ENCODE data around the gene HAS3.
"Not testable (repeated sequence)": the region's sequence is repeated elsewhere in the genome, so short reads cannot be mapped to it uniquely, and the experiment has no call there.

Gene HAS3

DNA sequence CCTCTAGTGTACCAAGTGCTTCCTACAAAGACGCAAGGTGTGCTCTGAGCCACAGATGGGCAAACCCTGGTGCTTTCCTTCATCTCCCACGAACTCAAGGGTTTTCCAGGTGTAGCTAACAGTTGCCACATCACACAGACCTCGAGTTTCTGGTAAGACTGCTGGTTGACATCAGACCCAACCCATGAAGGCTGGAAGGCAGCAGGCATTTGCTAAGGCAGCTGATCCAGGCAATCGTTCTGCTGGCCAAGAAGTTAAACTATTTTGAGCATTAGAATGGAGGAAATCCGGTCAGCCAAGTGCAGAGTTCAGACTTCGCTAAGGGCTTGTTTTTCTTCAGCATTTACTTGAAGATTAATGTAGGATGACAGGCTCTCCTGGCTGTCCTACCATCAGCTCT lies 11.5 kb downstream of the HAS3 start:
- no peak overlapping the region for H3K4me3 ChIP-seq (ENCODE audit: low read length)
- no peak for TF ChIP-seq ZNF274 (IDR thresholded peaks at IDR 0.05; ENCODE audit: low read depth, low read length)

DNA sequence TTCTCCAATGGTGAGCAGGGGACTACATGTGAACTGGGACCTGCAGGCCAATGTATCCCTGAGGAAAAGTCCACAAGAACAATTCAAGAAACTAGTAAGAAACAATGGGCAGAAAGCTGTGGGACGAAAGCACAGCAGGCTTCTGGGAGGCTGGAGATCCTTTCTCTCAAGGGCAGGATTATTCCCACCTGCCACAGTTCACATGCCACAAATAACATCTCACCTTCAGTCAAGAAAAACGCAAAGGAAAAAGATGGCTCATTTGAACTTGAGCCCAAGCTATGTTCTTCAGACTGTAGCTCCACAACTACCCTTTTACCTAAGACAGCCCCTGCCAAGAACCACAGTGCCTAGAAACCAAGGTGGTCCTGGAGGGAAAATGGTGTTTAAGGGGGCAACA lies 13.0 kb downstream of the HAS3 start:
- no peak for TF ChIP-seq ZNF274 (IDR thresholded peaks at IDR 0.05; ENCODE audit: low read depth, low read length)
- H3K4me3 ChIP-seq (ENCODE audit: low read length) = no peak overlapping the region

DNA sequence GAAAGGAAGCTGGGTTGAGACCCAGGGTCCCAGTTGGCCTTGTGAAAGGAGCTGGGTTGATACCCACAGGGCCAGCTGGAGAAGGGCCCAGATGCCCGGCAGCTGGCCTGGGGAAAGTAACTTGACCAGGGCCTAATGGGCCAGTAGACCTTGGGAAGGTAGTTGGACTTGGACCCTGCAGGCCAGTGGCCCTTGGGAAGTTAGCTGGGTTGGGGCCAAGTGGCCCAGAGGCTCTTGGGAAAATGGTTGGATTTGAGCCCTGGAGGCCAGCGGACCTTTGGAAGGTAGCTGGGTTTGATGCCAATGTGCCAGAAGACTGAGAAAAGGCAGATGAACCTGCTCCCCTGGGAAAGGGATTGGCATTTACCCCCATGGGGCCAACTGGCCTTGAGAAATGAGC lies 13.5 kb downstream of the HAS3 start:
- TF ChIP-seq ZNF274 (IDR thresholded peaks at IDR 0.05; ENCODE audit: low read depth, low read length) = no peak
- H3K4me3 ChIP-seq (ENCODE audit: low read length) = no peak overlapping the region

DNA sequence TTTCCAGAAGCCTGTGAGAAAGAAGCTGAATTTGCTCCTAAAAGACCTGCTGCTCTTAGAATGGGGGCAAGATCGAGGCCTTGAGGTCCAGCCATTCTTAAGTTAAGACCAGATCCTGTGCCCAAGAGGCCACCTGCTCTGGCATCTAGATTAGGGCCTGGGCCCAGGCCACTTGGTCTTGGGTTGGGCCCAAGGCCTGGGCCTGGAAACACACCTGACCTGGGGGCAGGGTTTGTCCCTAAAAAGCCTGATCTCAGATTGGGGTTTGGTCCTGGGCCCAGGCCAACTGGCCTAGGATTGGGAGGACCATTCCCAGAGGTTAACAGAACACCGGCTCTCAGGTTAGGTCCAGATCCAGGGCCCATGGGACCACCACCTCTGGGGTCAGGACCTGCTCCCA lies 14.1 kb downstream of the HAS3 start:
- H3K4me3 ChIP-seq (ENCODE audit: low read length) = no peak overlapping the region
- no peak for TF ChIP-seq ZNF274 (IDR thresholded peaks at IDR 0.05; ENCODE audit: low read depth, low read length)

DNA sequence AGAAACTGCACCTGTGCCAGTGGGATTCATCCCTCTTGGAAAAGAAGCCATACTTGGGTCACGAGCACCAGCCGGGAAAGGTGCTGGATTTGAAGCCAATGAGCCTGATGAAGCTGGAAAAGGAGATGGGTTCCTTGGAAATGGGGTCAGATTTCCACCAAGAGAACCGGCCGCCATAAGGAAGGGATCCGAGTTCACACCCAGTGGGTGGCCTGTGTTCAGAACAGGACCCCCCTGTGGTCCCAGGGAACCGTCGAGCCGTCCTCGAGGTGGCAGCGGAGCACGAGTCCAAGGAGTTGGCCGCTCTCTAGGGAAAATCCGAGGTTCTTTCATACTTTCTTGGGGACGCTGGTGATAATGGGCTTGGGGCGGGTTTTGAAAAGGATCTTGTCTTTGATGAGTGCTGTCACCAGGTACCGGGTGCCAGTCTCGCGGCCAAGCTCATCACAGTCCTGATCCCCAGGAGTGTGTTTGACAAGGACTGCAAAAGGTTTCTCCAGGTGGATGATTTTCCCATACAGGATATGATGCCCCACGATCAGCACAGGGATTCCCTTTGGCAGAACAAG lies 14.7 kb downstream of the HAS3 start:
- no peak for TF ChIP-seq ZNF274 (IDR thresholded peaks at IDR 0.05; ENCODE audit: low read depth, low read length)
- H3K4me3 ChIP-seq (ENCODE audit: low read length) = no peak overlapping the region

DNA sequence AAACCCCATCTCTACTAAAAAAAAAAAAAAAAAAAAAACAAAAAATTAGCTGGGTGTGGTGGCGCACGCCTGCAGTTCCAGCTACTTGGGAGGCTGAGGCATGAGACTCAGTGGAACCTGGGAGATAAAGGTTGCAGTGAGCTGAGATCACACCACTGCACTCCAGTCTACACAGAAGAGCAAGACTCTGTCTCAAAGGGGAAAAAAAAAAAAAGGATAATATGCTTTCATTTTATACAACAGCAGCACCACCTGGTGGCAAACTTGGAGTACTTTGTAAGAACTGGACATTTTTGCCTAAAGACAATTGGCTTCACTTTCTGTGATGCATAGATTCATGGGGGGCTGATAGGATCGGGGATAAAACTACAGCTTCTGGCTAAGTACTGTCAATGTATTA lies 18.5 kb downstream of the HAS3 start:
- H3K4me3 ChIP-seq (ENCODE audit: low read length) = no peak overlapping the region
- TF ChIP-seq ZNF274 (IDR thresholded peaks at IDR 0.05; ENCODE audit: low read depth, low read length) = no peak

DNA sequence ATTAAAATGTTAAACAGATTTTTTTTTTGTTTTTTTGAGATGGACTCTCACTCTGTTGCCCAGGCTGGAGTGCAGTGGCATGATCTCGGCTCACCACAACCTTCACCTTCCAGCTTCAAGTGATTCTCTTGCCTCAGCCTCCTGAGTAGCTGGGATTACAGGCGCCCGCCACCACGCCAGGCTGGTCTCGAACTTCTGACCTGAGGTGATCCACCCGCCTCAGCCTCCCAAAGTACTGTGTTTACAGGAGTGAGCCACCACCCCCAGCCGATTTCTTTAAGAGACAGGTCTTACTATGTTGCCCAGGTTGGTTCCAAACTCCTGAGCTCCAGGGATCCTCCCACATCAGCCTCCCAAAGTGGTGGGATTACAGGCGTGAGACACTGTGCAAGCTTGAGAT lies 19.0 kb downstream of the HAS3 start:
- H3K4me3 ChIP-seq (ENCODE audit: low read length) = not testable (repeated sequence)

DNA sequence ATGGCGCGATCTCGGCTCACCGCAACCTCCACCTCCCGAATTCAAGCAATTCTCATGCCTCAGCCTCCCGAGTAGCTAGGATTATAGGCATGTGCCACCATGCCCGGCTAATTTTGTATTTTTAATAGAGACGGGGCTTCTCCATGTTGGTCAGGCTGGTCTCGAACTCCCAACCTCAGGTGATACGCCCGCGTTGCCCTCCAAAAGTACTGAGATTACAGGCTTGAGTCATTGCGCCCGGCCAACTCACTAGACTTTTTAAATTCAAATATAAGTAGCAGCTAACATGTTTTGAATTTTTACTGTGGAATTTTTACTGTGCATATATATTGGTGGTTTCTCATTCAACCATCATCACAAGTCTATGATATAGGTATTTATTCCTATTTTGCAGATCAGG lies 19.5 kb downstream of the HAS3 start:
- not testable (repeated sequence) for H3K4me3 ChIP-seq (ENCODE audit: low read length)

GRCh38 chr16:69126221-69126620 lies 20.8 kb downstream of the HAS3 start:
- no peak for TF ChIP-seq ZNF274 (IDR thresholded peaks at IDR 0.05; ENCODE audit: low read depth, low read length)
- H3K4me3 ChIP-seq (ENCODE audit: low read length) = no peak overlapping the region

DNA sequence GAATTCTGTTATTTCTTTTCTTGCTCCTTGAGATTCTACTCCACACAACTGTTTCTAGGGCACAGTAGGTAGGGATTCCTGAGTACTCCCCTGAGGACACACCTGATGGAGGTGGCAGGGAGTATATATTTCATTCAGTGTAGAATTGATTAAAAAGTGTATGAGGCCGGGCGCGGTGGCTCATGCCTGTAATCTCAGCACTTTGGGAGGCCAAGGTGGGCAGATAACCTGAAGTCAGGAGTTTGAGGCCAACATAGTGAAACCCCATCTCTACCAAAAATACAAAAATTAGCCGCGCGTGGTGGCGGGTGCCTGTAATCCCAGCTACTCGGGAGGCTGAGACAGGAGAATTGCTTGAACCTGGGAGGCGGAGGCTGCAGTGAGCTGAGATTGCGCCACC lies 21.3 kb downstream of the HAS3 start:
- not testable (repeated sequence) for H3K4me3 ChIP-seq (ENCODE audit: low read length)

- TF ChIP-seq ZNF274 (IDR thresholded peaks at IDR 0.05; ENCODE audit: low read depth, low read length) = no peak
Measured at GRCh38 chr16:69127966-69128510, 22.6 kb downstream of the HAS3 start.

GRCh38 chr16:69130461-69130860 lies 25.0 kb downstream of the HAS3 start:
- no peak for TF ChIP-seq ZNF274 (IDR thresholded peaks at IDR 0.05; ENCODE audit: low read depth, low read length)
- no peak overlapping the region; the same call in 1 of the 2 replicates for H3K4me3 ChIP-seq (ENCODE audit: low read length)

More at GRCh38 chr16:69127966-69128510, 22.6 kb downstream of the HAS3 start:
- no peak overlapping the region for H3K4me3 ChIP-seq (ENCODE audit: low read length)

DNA sequence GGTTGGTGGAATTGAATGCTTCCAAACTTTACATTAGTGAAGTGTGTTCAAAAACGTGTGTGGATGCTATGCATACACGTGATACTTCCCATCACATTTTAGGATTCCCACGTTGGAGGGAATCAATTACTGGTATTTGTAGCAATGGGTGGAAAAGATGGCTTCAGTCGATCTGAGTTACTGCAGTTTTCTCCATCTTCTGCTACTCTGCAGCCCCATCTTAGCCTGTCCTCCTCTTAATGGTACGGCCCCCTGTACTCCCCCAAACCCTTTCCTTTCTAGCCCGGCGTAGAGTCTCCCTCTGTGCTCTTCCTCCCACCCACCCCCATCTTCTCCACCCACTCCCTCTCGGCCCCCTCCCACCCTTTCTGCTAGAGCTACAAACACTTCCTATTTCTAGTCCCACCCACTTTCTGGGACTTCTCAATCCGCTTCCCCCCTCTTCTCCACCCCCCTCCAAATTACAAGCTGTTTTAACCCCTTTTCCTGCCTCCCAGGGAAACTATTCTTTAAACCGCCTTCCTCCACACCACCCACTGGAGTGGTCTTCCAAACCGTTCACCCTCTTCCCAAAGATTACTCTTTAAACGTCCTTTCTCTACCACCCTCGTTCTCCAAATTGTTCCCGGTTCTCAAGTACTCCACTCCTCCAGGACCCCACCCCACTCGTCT lies 25.9 kb downstream of the HAS3 start:
- H3K4me3 ChIP-seq (ENCODE audit: low read length) = peak overlapping the region; percentile 100
- TF ChIP-seq ZNF274 (IDR thresholded peaks at IDR 0.05; ENCODE audit: low read depth, low read length) = no peak

DNA sequence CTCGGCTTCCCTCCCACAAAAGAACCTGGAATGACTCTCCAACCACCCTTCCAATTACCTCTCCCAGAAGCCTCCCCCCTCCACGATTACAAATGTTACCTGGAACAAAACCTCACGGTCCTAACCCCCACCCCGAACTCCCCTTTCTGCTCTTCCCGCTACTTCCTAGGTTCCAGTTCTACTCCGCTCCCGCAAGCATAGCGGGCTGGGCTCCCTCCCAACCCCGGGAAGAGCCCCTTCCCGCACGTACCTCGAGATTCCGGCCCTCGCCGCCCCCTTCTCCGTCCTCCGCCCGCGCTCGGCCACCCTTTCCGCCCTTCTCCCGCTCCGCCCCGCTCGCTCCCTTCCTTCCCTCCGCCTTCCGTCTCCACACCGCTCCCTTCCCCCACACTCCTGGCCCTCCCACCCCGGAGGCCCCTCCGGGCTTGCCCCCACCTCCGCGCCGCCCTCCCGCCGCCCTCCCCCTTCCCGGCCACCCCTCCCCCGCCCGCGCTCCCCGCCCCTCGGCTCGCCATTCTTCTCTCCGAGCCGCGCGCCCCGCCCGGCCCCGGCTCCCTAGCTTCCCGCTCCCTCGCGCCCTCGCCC lies 26.5 kb downstream of the HAS3 start:
- H3K4me3 ChIP-seq (ENCODE audit: low read length) = peak overlapping the region; percentile 100
- TF ChIP-seq ZNF274 (IDR thresholded peaks at IDR 0.05; ENCODE audit: low read depth, low read length) = no peak

GRCh38 chr16:69132424-69133252 lies 27.2 kb downstream of the HAS3 start, which contains the start of the genes CHTF8 and UTP4:
Gene CHTF8 (minus strand): TSS chr16:69132588. CDS start chr16:69121458, 11,130 bp downstream.
Gene UTP4 (plus strand): TSS chr16:69132649. CDS start chr16:69133460, 811 bp downstream.
- H3K4me3 ChIP-seq (ENCODE audit: low read length) = peak within 1 kb of the TSS; percentile 100
- TF ChIP-seq ZNF274 (IDR thresholded peaks at IDR 0.05; ENCODE audit: low read depth, low read length) = no peak

Data from GM08714 (cell line).